ENCODE data around the gene LANCL3. TPM values are rescaled to one million over a fixed set of nuclear protein-coding genes. Genes with fewer than 3 reads are reported as not detected.
"Not testable (repeated sequence)": the region's sequence is repeated elsewhere in the genome, so short reads cannot be mapped to it uniquely, and the experiment has no call there.

The LANCL3 gene
- total RNA-seq = 0.05 TPM
- long read RNA-seq = 0 reads

- peak; percentile 64 for ATAC-seq
- DNase-seq = peak; percentile 34
These were observed at the start of gene LANCL3 for GRCh38 chrX:37571426-37572107. Gene LANCL3, plus strand, starts transcription at chrX:37571661. Its CDS starts 210 bp downstream, at chrX:37571871.

GRCh38 chrX:37523673-37524072, 47.8 kb upstream of the LANCL3 start:
- DNase-seq; intact Hi-C loops (cut with micrococcal nuclease): not testable (repeated sequence)
- ATAC-seq = peak; percentile 63

More at GRCh38 chrX:37571426-37572107, at the start of gene LANCL3:
- intact Hi-C loops (cut with micrococcal nuclease) = not testable (repeated sequence)

GRCh38 chrX:37541991-37542390, 29.5 kb upstream of the LANCL3 start:
- intact Hi-C loops (cut with micrococcal nuclease) = no loop called here
- DNase-seq (no peak), ATAC-seq (no peak)

GRCh38 chrX:37542791-37543190, 28.7 kb upstream of the LANCL3 start:
- ATAC-seq (no peak), DNase-seq (no peak)
- intact Hi-C loops (cut with micrococcal nuclease) = no loop called here

- intact Hi-C loops (cut with micrococcal nuclease) = no loop called here
- DNase-seq (no peak), ATAC-seq (no peak)
These were observed 28.1 kb upstream of the LANCL3 start for GRCh38 chrX:37543324-37543723.

- DNase-seq; ATAC-seq; intact Hi-C loops (cut with micrococcal nuclease): not testable (repeated sequence)
These were observed 26.9 kb upstream of the LANCL3 start for GRCh38 chrX:37544531-37544930.

- ATAC-seq (no peak), DNase-seq (no peak)
- intact Hi-C loops (cut with micrococcal nuclease) = no loop called here
These were observed 26.4 kb upstream of the LANCL3 start for GRCh38 chrX:37545066-37545465.

GRCh38 chrX:37549619-37550018, 21.8 kb upstream of the LANCL3 start:
- DNase-seq; ATAC-seq; intact Hi-C loops (cut with micrococcal nuclease): not testable (repeated sequence)

GRCh38 chrX:37553476-37553875, 18.0 kb upstream of the LANCL3 start:
- intact Hi-C loops (cut with micrococcal nuclease) = no loop called here
- ATAC-seq = no peak
- DNase-seq = no peak

GRCh38 chrX:37565254-37565653, 6.2 kb upstream of the LANCL3 start:
- ATAC-seq; intact Hi-C loops (cut with micrococcal nuclease); DNase-seq: not testable (repeated sequence)

- ATAC-seq; DNase-seq; intact Hi-C loops (cut with micrococcal nuclease): not testable (repeated sequence)
These were observed 1.1 kb upstream of the LANCL3 start for GRCh38 chrX:37570349-37570748.

- ATAC-seq (peak; percentile 87), DNase-seq (peak; percentile 39)
- intact Hi-C loops (cut with micrococcal nuclease) = not testable (repeated sequence)
These were observed 687 bp downstream of the LANCL3 start for GRCh38 chrX:37572108-37572587.

- ATAC-seq; intact Hi-C loops (cut with micrococcal nuclease); DNase-seq: not testable (repeated sequence)
These were observed 1.7 kb downstream of the LANCL3 start for GRCh38 chrX:37573121-37573520.

- DNase-seq = no peak
- intact Hi-C loops (cut with micrococcal nuclease) = no loop called here
- ATAC-seq = peak; percentile 41
These were observed 6.6 kb downstream of the LANCL3 start for GRCh38 chrX:37578045-37578444.

GRCh38 chrX:37580080-37580479, 8.6 kb downstream of the LANCL3 start:
- DNase-seq (no peak), ATAC-seq (no peak)
- intact Hi-C loops (cut with micrococcal nuclease) = no loop called here

- intact Hi-C loops (cut with micrococcal nuclease); DNase-seq; ATAC-seq: not testable (repeated sequence)
These were observed 15.9 kb downstream of the LANCL3 start for GRCh38 chrX:37587337-37587736.

- ATAC-seq (no peak), DNase-seq (no peak)
- intact Hi-C loops (cut with micrococcal nuclease) = no loop called here
These were observed 18.6 kb downstream of the LANCL3 start for GRCh38 chrX:37590047-37590446.

GRCh38 chrX:37594755-37595382, 23.4 kb downstream of the LANCL3 start:
- intact Hi-C loops (cut with micrococcal nuclease) = no loop called here
- DNase-seq (no peak), ATAC-seq (no peak)

- DNase-seq (no peak), ATAC-seq (no peak)
- intact Hi-C loops (cut with micrococcal nuclease) = no loop called here
These were observed 28.3 kb downstream of the LANCL3 start for GRCh38 chrX:37599729-37600128.

- DNase-seq = peak; percentile 39
- ATAC-seq = peak; percentile 89
- intact Hi-C loops (cut with micrococcal nuclease) = no loop called here
These were observed 32.5 kb downstream of the LANCL3 start for GRCh38 chrX:37603938-37604409.

All from left ventricle myocardium superior (tissue), 1 donor.